ENCODE data around the gene NOL4L. TPM values are rescaled to one million over a fixed set of nuclear protein-coding genes. Genes with fewer than 3 reads are reported as not detected.

NOL4L gene
- total RNA-seq, 4 donors from 2014 or later, result 5.8 to 19.4 (median 12.8) TPM

- Histone ChIP-seq H3K4me1 (peaks cover 0 to 5% (median 0%) of the 10 kb centered on the region in 4 donors), H3K27me3 (peaks cover 0 to 4% (median 0%) of the 10 kb centered on the region in 4 donors), H3K4me3 (no peak overlapping the region), H3K9me3 (no peaks in the 10 kb centered on the region), H3K27ac (replicated peaks in 1 of 4) (no peak overlapping the region), H3K36me3 (no peaks in the 10 kb centered on the region)
- intact Hi-C loops (cut with DNase I), result no loop called here
- 91% methylated on average over 13 of the region's 13 CpGs for WGBS
- no peak for DNase-seq (ENCODE audit: extremely low spot score)
- TF ChIP-seq POLR2A (IDR thresholded peaks at IDR 0.05; ENCODE audit: low read depth), result no peak
- no peak for TF ChIP-seq POLR2AphosphoS5 (IDR thresholded peaks at IDR 0.05)
- no peak for TF ChIP-seq EP300 (IDR thresholded peaks at IDR 0.05)
- TF ChIP-seq CTCF (IDR thresholded peaks at IDR 0.05), result no peak
Measured at GRCh38 chr20:32558526-32558925, 26.6 kb downstream of the NOL4L start.

- intact Hi-C loops (cut with DNase I), result no loop called here
- WGBS, result 61% methylated on average over 4 of the region's 5 CpGs
Measured at GRCh38 chr20:32557319-32557718, 27.8 kb downstream of the NOL4L start.

GRCh38 chr20:32556312-32557184 is 28.6 kb downstream of the NOL4L start:
- intact Hi-C loops (cut with DNase I), result no loop called here
- TF ChIP-seq POLR2A (IDR thresholded peaks at IDR 0.05; ENCODE audit: low read depth) (no peak), EP300 (IDR thresholded peaks at IDR 0.05) (no peak), POLR2AphosphoS5 (IDR thresholded peaks at IDR 0.05) (no peak)

More at GRCh38 chr20:32557319-32557718, 27.8 kb downstream of the NOL4L start:
- H3K4me3 ChIP-seq, result no peak overlapping the region
- TF ChIP-seq EP300 (IDR thresholded peaks at IDR 0.05), result no peak
- no peaks in the 10 kb centered on the region for H3K36me3 ChIP-seq
- no peaks in the 10 kb centered on the region for H3K9me3 ChIP-seq
- DNase-seq (ENCODE audit: extremely low spot score), result no peak
- H3K4me1 ChIP-seq, result peaks cover 0 to 5% (median 0%) of the 10 kb centered on the region in 4 donors
- H3K27ac ChIP-seq (replicated peaks in 1 of 4), result no peak overlapping the region
- H3K27me3 ChIP-seq, result peaks cover 0 to 4% (median 0%) of the 10 kb centered on the region in 4 donors

GRCh38 chr20:32555584-32555983 is 29.5 kb downstream of the NOL4L start:
- Histone ChIP-seq H3K4me1 (peaks cover 0 to under 1% (median 0%) of the 10 kb centered on the region in 4 donors), H3K27me3 (peaks cover 0 to 4% (median 0%) of the 10 kb centered on the region in 4 donors), H3K4me3 (no peak overlapping the region), H3K27ac (replicated peaks in 1 of 4) (no peak overlapping the region), H3K36me3 (no peaks in the 10 kb centered on the region), H3K9me3 (no peaks in the 10 kb centered on the region)
- 94% methylated on average over 8 of the region's 8 CpGs for whole genome bisulfite sequencing
- no peak for TF ChIP-seq POLR2A (IDR thresholded peaks at IDR 0.05; ENCODE audit: low read depth)
- no peak for TF ChIP-seq POLR2AphosphoS5 (IDR thresholded peaks at IDR 0.05)
- TF ChIP-seq CTCF (IDR thresholded peaks at IDR 0.05), result no peak
- TF ChIP-seq EP300 (IDR thresholded peaks at IDR 0.05), result no peak
- intact Hi-C loops (cut with DNase I), result no loop called here
- no peak for DNase-seq (ENCODE audit: extremely low spot score)

More at GRCh38 chr20:32556312-32557184, 28.6 kb downstream of the NOL4L start:
- peaks cover 0 to 4% (median 0%) of the 10 kb centered on the region in 4 donors for H3K27me3 ChIP-seq
- no peaks in the 10 kb centered on the region for H3K36me3 ChIP-seq
- DNase-seq (ENCODE audit: extremely low spot score), result no peak
- no peaks in the 10 kb centered on the region for H3K9me3 ChIP-seq
- 95% methylated on average over 17 of the region's 20 CpGs for WGBS
- no peak overlapping the region for H3K27ac ChIP-seq (replicated peaks in 1 of 4)
- peaks cover 0 to 5% (median 0%) of the 10 kb centered on the region in 4 donors for H3K4me1 ChIP-seq
- H3K4me3 ChIP-seq, result no peak overlapping the region

GRCh38 chr20:32554965-32555289 is 30.2 kb downstream of the NOL4L start:
- WGBS, result 98% methylated on average over 3 of the region's 3 CpGs
- Histone ChIP-seq H3K9me3 (no peaks in the 10 kb centered on the region), H3K27ac (replicated peaks in 1 of 4) (no peak overlapping the region), H3K27me3 (peaks cover 0 to 4% (median 0%) of the 10 kb centered on the region in 4 donors), H3K36me3 (no peaks in the 10 kb centered on the region), H3K4me1 (no peaks in the 10 kb centered on the region), H3K4me3 (no peak overlapping the region)
- no peak for DNase-seq (ENCODE audit: extremely low spot score)
- TF ChIP-seq EP300 (IDR thresholded peaks at IDR 0.05) (no peak), POLR2A (IDR thresholded peaks at IDR 0.05; ENCODE audit: low read depth) (no peak), POLR2AphosphoS5 (IDR thresholded peaks at IDR 0.05) (no peak), CTCF (IDR thresholded peaks at IDR 0.05) (no peak)
- intact Hi-C loops (cut with DNase I), result no loop called here
